HepG2 (cell line): Measurements from ENCODE around the gene PDGFRB. TPM values are rescaled to one million over a fixed set of nuclear protein-coding genes. Genes with fewer than 3 reads are reported as not detected.

Source experiments
- ATAC-seq: fragments of 200-7000 bp; cut with Tn5 transposase; 3 replicates; pipeline ENCODE4 v1.9.1; 2020; ENCODE audit warnings: mild to moderate bottlenecking, moderate library complexity
- BruUV-seq: library from RNA; stranded (reverse); fragments of 400-500 nt; replicated peaks from 2 replicates; lab custom pipeline; 2021; lab: Mats Ljungman, UMichigan
- CTCF ChIA-PET: fragments of 300-600 bp; formaldehyde crosslinking; extraction: SDS; loops from one replicate; lab custom pipeline; 2021; ENCODE audit warnings: low total read pairs, inconsistent platforms, low intra/inter-chr PET ratio; lab: Yijun Ruan, JAX
- POLR2A ChIA-PET: fragments of 350-600 bp; sonication (Branson Sonifier 250); formaldehyde crosslinking; loops from one replicate; lab custom pipeline; 2020; ENCODE audit warnings: antibody characterized with exemption, inconsistent platforms; lab: Yijun Ruan, JAX
- DNase-seq: peaks from one replicate; pipeline ENCODE4 v3.0.0-alpha.2; 2015; ENCODE audit warnings: low spot score
- FAIRE-seq: peaks from 3 replicates; lab custom pipeline; 2011; peaks lifted over from hg19 to GRCh38; lab: Jason Lieb, UNC
- H2AFZ ChIP-seq: one replicate; pipeline ENCODE4 v1.6.1; 2011; ENCODE audit warnings: low read length, inconsistent platforms
- H3K27ac ChIP-seq: fragments of 300-600 bp; 3 replicates; pipeline ENCODE4 v1.8.0; 2011; ENCODE audit warnings: mixed run types, mild to moderate bottlenecking, mixed read lengths, low read length, inconsistent platforms; ENCODE audit not compliant: insufficient read depth; ENCODE audit errors: extremely low read length
- H3K27me3 ChIP-seq, 2 experiments: fragments of 200-600 bp in 1 of 2; 2 replicates in 1 of 2; 3 replicates in 1 of 2; pipeline versions ENCODE4 v1.6.0 to v1.8.0; 2011; ENCODE audit warnings: low read length in 2 of 2, mild to moderate bottlenecking in 2 of 2, moderate library complexity in 2 of 2, inconsistent platforms in 1 of 2; ENCODE audit not compliant: insufficient read depth in 2 of 2, control insufficient read depth in 1 of 2
- H3K36me3 ChIP-seq, 2 experiments: fragments of 200-600 bp in 1 of 2; replicated peaks in 1 of 2; 2 replicates in 1 of 2; 3 replicates in 1 of 2; pipeline versions ENCODE4 v1.5.1 to v1.8.0; 2011; ENCODE audit warnings: low read length in 2 of 2, inconsistent platforms in 1 of 2; ENCODE audit not compliant: insufficient read depth in 2 of 2, control insufficient read depth in 1 of 2
- H3K4me1 ChIP-seq: 2 replicates; pipeline ENCODE4 v1.5.1; 2012; ENCODE audit warnings: low read length, inconsistent platforms; ENCODE audit not compliant: insufficient read depth
- H3K4me2 ChIP-seq: 2 replicates; pipeline ENCODE4 v1.6.0; 2011; ENCODE audit warnings: low read depth, low read length, inconsistent platforms
- H3K4me3 ChIP-seq, 3 experiments: fragments of 200-600 bp in 1 of 3; sonication (generic), shearing (Covaris generic) in 1 of 3; replicated peaks in 1 of 3; 2 replicates each; pipeline ENCODE4 v1.5.1; 2011 to 2016; ENCODE audit warnings: low read length in 3 of 3, inconsistent platforms in 2 of 3, low read depth in 2 of 3, mild to moderate bottlenecking in 2 of 3, control low read depth in 1 of 3, mixed read lengths in 1 of 3; ENCODE audit not compliant: insufficient read depth in 1 of 3
- H3K79me2 ChIP-seq: one replicate; pipeline ENCODE4 v1.6.1; 2011; ENCODE audit warnings: low read length, inconsistent platforms; ENCODE audit not compliant: insufficient read depth
- H3K9ac ChIP-seq: 2 replicates; pipeline ENCODE4 v1.6.0; 2011; ENCODE audit warnings: mild to moderate bottlenecking, low read depth, low read length, inconsistent platforms; ENCODE audit not compliant: insufficient read depth
- H3K9me3 ChIP-seq: 2 replicates; pipeline ENCODE4 v1.5.1; 2012; ENCODE audit warnings: mild to moderate bottlenecking, low read length
- H4K20me1 ChIP-seq: 2 replicates; pipeline ENCODE4 v1.6.0; 2011; ENCODE audit warnings: inconsistent platforms, mild to moderate bottlenecking, low read length, moderate library complexity; ENCODE audit not compliant: insufficient read depth
- CBX2 ChIP-seq, 2 experiments: fragments of 200-600 bp in 1 of 2; sonication (generic); formaldehyde crosslinking in 1 of 2; IDR thresholded peaks; 2 replicates each; pipeline versions ENCODE4 v1.7.0 to v1.8.1; 2018 to 2022; ENCODE audit warnings: low read depth in 2 of 2, low read length in 1 of 2, mild to moderate bottlenecking in 1 of 2, missing genetic modification reagents in 1 of 2
- HNRNPK ChIP-seq: fragments of 200-400 bp; formaldehyde crosslinking; IDR thresholded peaks from 2 replicates; pipeline ENCODE4 v1.6.1; 2018; ENCODE audit warnings: low read length, low read depth, moderate library complexity, mild to moderate bottlenecking; ENCODE audit not compliant: poor library complexity, severe bottlenecking
- HOMEZ ChIP-seq: IDR thresholded peaks from 2 replicates; pipeline ENCODE4 v1.6.1; 2016; ENCODE audit warnings: low read depth
- KMT2A ChIP-seq: sonication (generic); formaldehyde crosslinking; IDR thresholded peaks from 2 replicates; pipeline ENCODE4 v1.4.0; 2020; ENCODE audit warnings: missing genetic modification reagents
- MAFK ChIP-seq, 2 experiments: IDR thresholded peaks in 1 of 2; conservative IDR thresholded peaks in 1 of 2; 2 replicates each; pipeline ENCODE4 v1.6.1; 2011; ENCODE audit warnings: improper control_type of control experiment in 2 of 2, low read length in 2 of 2
- NR1H2 ChIP-seq: sonication (generic); formaldehyde crosslinking; IDR thresholded peaks from 2 replicates; pipeline ENCODE4 v1.8.1; 2022; ENCODE audit warnings: low read depth, missing genetic modification reagents, borderline replicate concordance
- POLR2G ChIP-seq: fragments of 200-400 bp; formaldehyde crosslinking; IDR thresholded peaks from 2 replicates; pipeline ENCODE4 v1.6.1; 2018; ENCODE audit warnings: mild to moderate bottlenecking, low read depth, low read length, moderate library complexity
- SRY ChIP-seq: sonication (generic); formaldehyde crosslinking; IDR thresholded peaks from 2 replicates; pipeline ENCODE4 v1.8.0; 2022; ENCODE audit warnings: mild to moderate bottlenecking, missing genetic modification reagents
- TEAD3 ChIP-seq: optimal IDR thresholded peaks from 2 replicates; pipeline ENCODE3; 2016; ENCODE audit warnings: borderline replicate concordance
- TRAFD1 ChIP-seq: sonication (generic); formaldehyde crosslinking; IDR thresholded peaks from 2 replicates; pipeline ENCODE4 v1.5.1; 2020; ENCODE audit warnings: missing genetic modification reagents, mild to moderate bottlenecking, borderline replicate concordance
- XBP1 ChIP-seq: sonication (generic); formaldehyde crosslinking; IDR thresholded peaks from 2 replicates; pipeline ENCODE4 v1.5.0; 2020; ENCODE audit warnings: missing genetic modification reagents
- ZMAT5 ChIP-seq: sonication (generic); formaldehyde crosslinking; IDR thresholded peaks from 2 replicates; pipeline ENCODE4 v1.5.0; 2020; ENCODE audit warnings: mild to moderate bottlenecking, low read depth, missing genetic modification reagents, borderline replicate concordance
- ZNF234 ChIP-seq: sonication (generic); formaldehyde crosslinking; conservative IDR thresholded peaks from 2 replicates; pipeline ENCODE4 v1.5.1; 2020; ENCODE audit warnings: mild to moderate bottlenecking, missing genetic modification reagents
- ZNF264 ChIP-seq: sonication (generic); formaldehyde crosslinking; IDR thresholded peaks from 2 replicates; pipeline ENCODE4 v1.4.0; 2020; ENCODE audit warnings: missing genetic modification reagents
- ZNF484 ChIP-seq: sonication (generic); formaldehyde crosslinking; IDR thresholded peaks from 2 replicates; pipeline ENCODE4 v1.5.1; 2020; ENCODE audit warnings: mild to moderate bottlenecking, low read depth, missing genetic modification reagents, borderline replicate concordance
- ZNF496 ChIP-seq: sonication (generic); formaldehyde crosslinking; IDR thresholded peaks from 2 replicates; pipeline ENCODE4 v1.8.1; 2023; ENCODE audit warnings: mild to moderate bottlenecking, moderate library complexity, missing genetic modification reagents; ENCODE audit not compliant: insufficient replicate concordance
- ZNF615 ChIP-seq: sonication (generic); formaldehyde crosslinking; IDR thresholded peaks from 2 replicates; pipeline ENCODE4 v1.5.0; 2020; ENCODE audit warnings: mild to moderate bottlenecking, missing genetic modification reagents, borderline replicate concordance
- ZNF775 ChIP-seq: sonication (generic); formaldehyde crosslinking; IDR thresholded peaks from 2 replicates; pipeline ENCODE4 v1.4.0; 2020; ENCODE audit warnings: missing genetic modification reagents, mild to moderate bottlenecking, moderate library complexity, borderline replicate concordance
- ZNF83 ChIP-seq: sonication (generic); formaldehyde crosslinking; IDR thresholded peaks from 2 replicates; pipeline ENCODE4 v1.4.0; 2020; ENCODE audit warnings: missing genetic modification reagents, mild to moderate bottlenecking, borderline replicate concordance
- ZNF839 ChIP-seq: sonication (generic); formaldehyde crosslinking; IDR thresholded peaks from 2 replicates; pipeline ENCODE4 v1.4.0; 2020; ENCODE audit warnings: missing genetic modification reagents, mild to moderate bottlenecking, borderline replicate concordance
- ZSCAN29 ChIP-seq: sonication (generic); formaldehyde crosslinking; conservative IDR thresholded peaks from 2 replicates; pipeline ENCODE4 v1.4.0; 2020; ENCODE audit warnings: mild to moderate bottlenecking, missing genetic modification reagents
- WGBS: methylation state at CpG from one replicate; pipeline ENCODE4 v1.1.6; 2017; ENCODE audit warnings: low lambda C conversion rate; 5-methylcytosine and 5-hydroxymethylcytosine counted together
- in situ Hi-C: cut with HindIII; loops from 2 replicates; pipeline ENCODE4 v1.10.0; 2017; ENCODE audit warnings: low pct_unique_long_range_greater_than_20kb; ENCODE audit not compliant: extremely low pct_ligation_motif_present
- intact Hi-C: fragments of 100-400 bp; cut with micrococcal nuclease; formaldehyde crosslinking; loops from one replicate; pipeline ENCODE4 v1.10.0; 2022; ENCODE audit not compliant: unreplicated experiment
- polyA plus RNA-seq, 8 experiments: library from polyadenylated mRNA; depleted of rRNA in 3 of 8; stranded (reverse) in 7 of 8; unstranded in 1 of 8; fragments of >200 nt; fragmentation: Illumina TruSeq in 4 of 8; extraction: Trizol in 4 of 8; gene quantifications; 2 replicates each; pipeline versions ENCODE4 v1.2.1 to v1.2.3, GENCODE V29; 2011 to 2016; ENCODE audit warnings: low read depth in 4 of 8, missing spikeins in 1 of 8, mixed read lengths in 1 of 8; ENCODE audit not compliant: insufficient read depth in 1 of 8
- total RNA-seq, 5 experiments: library from RNA; depleted of rRNA; stranded (reverse); fragments of >200 nt; fragmentation: Illumina TruSeq; extraction: Trizol; gene quantifications; 2 replicates each; pipeline ENCODE4 v1.2.3, GENCODE V29; 2016; ENCODE audit warnings: low read depth in 1 of 5

PDGFRB gene
- total and polyA plus RNA-seq, 2 of the 13 experiments (the other 11 are each of a cell fraction or from before 2014, with no cell fraction given), result 4.0 to 21.0 TPM

GRCh38 chr5:150124111-150124557 lies 31.5 kb downstream of the PDGFRB start (continued):
- TF ChIP-seq HNRNPK (no peak), ZNF615 (no peak), KMT2A (no peak), NR1H2 (CRISPR knock-in tag) (no peak), CBX2 (IDR thresholded peaks at IDR 0.05; ENCODE audit: low read depth, low read length) (no peak), CBX2 (CRISPR knock-in tag; IDR thresholded peaks at IDR 0.05; ENCODE audit: low read depth) (no peak), ZNF775 (CRISPR knock-in tag) (no peak), SRY (CRISPR knock-in tag) (no peak), ZNF264 (CRISPR knock-in tag) (no peak), XBP1 (CRISPR knock-in tag) (no peak), TRAFD1 (CRISPR knock-in tag) (no peak), TEAD3 (CRISPR knock-in tag) (no peak), ZNF496 (CRISPR knock-in tag) (no peak)
- TF ChIP-seq, all 625 proteins: peak for 0

- H3K9me3 ChIP-seq, result no peaks in the 10 kb centered on the region
- 70% methylated on average over 4 of the region's 4 CpGs for WGBS
- H3K27ac ChIP-seq, result no peak overlapping the region
- H4K20me1 ChIP-seq, result no peaks in the 10 kb centered on the region
- H3K36me3 ChIP-seq, result no peaks in the 10 kb centered on the region
- peaks cover 24% of the 10 kb centered on the region for H3K4me1 ChIP-seq
- ChIA-PET POLR2A (interaction anchor here (1.0 kb wide), 1 partner anchor 68 kb away, joined by 3 read pairs; no protein-coding TSS in a partner anchor), CTCF (no interaction called here)
- no peak for DNase-seq
- no peak overlapping the region for H3K4me3 ChIP-seq
- H3K9ac ChIP-seq, result no peak overlapping the region
- in situ Hi-C loops (no loop called here), intact Hi-C loops (loop anchor here (10.0 kb wide), 1 partner anchor 289 kb away; no protein-coding TSS in a partner anchor)
- no peaks in the 10 kb centered on the region for H3K79me2 ChIP-seq
- no peak for ATAC-seq
- H2AFZ ChIP-seq, result no peak overlapping the region
- no TSS peak for BruUV-seq
- no peaks in the 10 kb centered on the region for H3K27me3 ChIP-seq
- no peak for FAIRE-seq
- no peak overlapping the region for H3K4me2 ChIP-seq
- no peak for TF ChIP-seq ZNF839 (CRISPR knock-in tag)
- TF ChIP-seq ZMAT5 (CRISPR knock-in tag), result no peak
- no peak for TF ChIP-seq HOMEZ
- no peak for TF ChIP-seq ZNF83 (CRISPR knock-in tag)
- no peak for TF ChIP-seq POLR2G
- no peak for TF ChIP-seq ZNF484 (CRISPR knock-in tag)
- TF ChIP-seq MAFK (conservative IDR thresholded peaks at IDR 0.05 in 1 of 2, IDR thresholded peaks at IDR 0.05 in 1 of 2; ENCODE audit: low read length in 2 of 2), result no peak
- TF ChIP-seq ZNF234 (CRISPR knock-in tag), result no peak
- no peak for TF ChIP-seq ZSCAN29 (CRISPR knock-in tag)
Measured at GRCh38 chr5:150123542-150123941, 32.1 kb downstream of the PDGFRB start.
